Prostate gland (tissue), 2 donors: ENCODE results near the gene ITLN1.

ENCODE experiments used
- POLR2A ChIP-seq: fragments of 450-650 bp; IDR thresholded peaks from one replicate; pipeline ENCODE4 v1.6.1; 2016; ENCODE audit warnings: antibody characterized with exemption, mild to moderate bottlenecking
- POLR2AphosphoS5 ChIP-seq: sonication (generic); formaldehyde crosslinking; IDR thresholded peaks from one replicate; pipeline ENCODE4 v1.6.1; 2017; ENCODE audit warnings: antibody characterized with exemption
- TF ChIP-seq, protein P1 (sequence below), 4 experiments: fragments of 200-600 bp in 2 of 4; fragments of 450-650 bp in 2 of 4; sonication (generic) in 2 of 4; IDR thresholded peaks; 1 replicate in 3 of 4; 2 replicates in 1 of 4; pipeline ENCODE4 v1.5.1; 2016 to 2019; ENCODE audit warnings: antibody characterized with exemption in 4 of 4, mild to moderate bottlenecking in 2 of 4, moderate library complexity in 2 of 4

DNA sequence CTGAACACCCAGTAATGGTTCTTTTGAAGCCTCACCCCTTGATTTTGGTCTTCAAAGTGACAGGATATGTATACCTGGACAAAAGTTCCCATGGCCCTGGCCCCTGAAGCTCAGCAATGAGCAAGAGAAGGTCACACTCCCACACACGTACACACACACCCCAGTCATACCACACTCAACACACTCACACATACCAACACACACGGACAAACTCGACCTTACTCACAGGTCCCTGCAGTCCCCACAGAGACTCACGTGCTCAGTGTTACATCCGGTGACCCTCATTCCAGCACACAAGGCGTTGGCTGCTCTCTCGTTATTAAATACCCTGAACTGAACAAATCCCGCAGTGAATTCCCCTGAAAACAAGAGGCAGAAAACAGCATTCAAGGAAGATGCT, 5.9 kb downstream of the ITLN1 start:
- TF ChIP-seq, protein P1, sequence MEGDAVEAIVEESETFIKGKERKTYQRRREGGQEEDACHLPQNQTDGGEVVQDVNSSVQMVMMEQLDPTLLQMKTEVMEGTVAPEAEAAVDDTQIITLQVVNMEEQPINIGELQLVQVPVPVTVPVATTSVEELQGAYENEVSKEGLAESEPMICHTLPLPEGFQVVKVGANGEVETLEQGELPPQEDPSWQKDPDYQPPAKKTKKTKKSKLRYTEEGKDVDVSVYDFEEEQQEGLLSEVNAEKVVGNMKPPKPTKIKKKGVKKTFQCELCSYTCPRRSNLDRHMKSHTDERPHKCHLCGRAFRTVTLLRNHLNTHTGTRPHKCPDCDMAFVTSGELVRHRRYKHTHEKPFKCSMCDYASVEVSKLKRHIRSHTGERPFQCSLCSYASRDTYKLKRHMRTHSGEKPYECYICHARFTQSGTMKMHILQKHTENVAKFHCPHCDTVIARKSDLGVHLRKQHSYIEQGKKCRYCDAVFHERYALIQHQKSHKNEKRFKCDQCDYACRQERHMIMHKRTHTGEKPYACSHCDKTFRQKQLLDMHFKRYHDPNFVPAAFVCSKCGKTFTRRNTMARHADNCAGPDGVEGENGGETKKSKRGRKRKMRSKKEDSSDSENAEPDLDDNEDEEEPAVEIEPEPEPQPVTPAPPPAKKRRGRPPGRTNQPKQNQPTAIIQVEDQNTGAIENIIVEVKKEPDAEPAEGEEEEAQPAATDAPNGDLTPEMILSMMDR (IDR thresholded peaks at IDR 0.05) = no peak
- TF ChIP-seq POLR2A = no peak
- TF ChIP-seq POLR2AphosphoS5 = no peak
